HepG2 (cell line): ENCODE data around the gene PSKH1. TPM values are rescaled to one million over a fixed set of nuclear protein-coding genes. Genes with fewer than 3 reads are reported as not detected.

Source experiments
- HMG20A ChIP-seq: IDR thresholded peaks from 2 replicates; pipeline ENCODE4 v1.6.1; 2016; ENCODE audit warnings: borderline replicate concordance
- HNF4G ChIP-seq, 2 experiments: sonication (generic) in 1 of 2; formaldehyde crosslinking in 1 of 2; IDR thresholded peaks; 2 replicates each; pipeline versions ENCODE4 v1.4.0 to v1.6.1; 2011 to 2020; ENCODE audit warnings: borderline replicate concordance in 2 of 2, low read depth in 2 of 2, mild to moderate bottlenecking in 2 of 2, low read length in 1 of 2, missing genetic modification reagents in 1 of 2, moderate library complexity in 1 of 2
- MBD4 ChIP-seq: IDR thresholded peaks from 2 replicates; pipeline ENCODE4 v1.6.1; 2012; ENCODE audit warnings: low read length, inconsistent platforms, borderline replicate concordance
- MBNL3 ChIP-seq: fragments of 250-450 bp; sonication (Bioruptor Pico); conservative IDR thresholded peaks from 2 replicates; pipeline ENCODE4 v1.8.0; 2022; ENCODE audit warnings: mild to moderate bottlenecking, inconsistent platforms
- MTF1 ChIP-seq: sonication (generic); formaldehyde crosslinking; IDR thresholded peaks from 2 replicates; pipeline ENCODE4 v1.5.0; 2020; ENCODE audit warnings: missing genetic modification reagents
- NR2F1 ChIP-seq, 2 experiments: fragments of 450-650 bp in 1 of 2; formaldehyde crosslinking in 1 of 2; IDR thresholded peaks; 2 replicates each; pipeline versions ENCODE4 v1.5.0 to v1.6.1; 2016 to 2020; ENCODE audit warnings: mild to moderate bottlenecking in 1 of 2, missing compliant biosample characterization in 1 of 2, missing genetic modification reagents in 1 of 2, moderate library complexity in 1 of 2
- NRL ChIP-seq: sonication (generic); formaldehyde crosslinking; IDR thresholded peaks from 2 replicates; pipeline ENCODE4 v1.5.0; 2020; ENCODE audit warnings: missing genetic modification reagents, mild to moderate bottlenecking, moderate library complexity, borderline replicate concordance
- SOX5 ChIP-seq: IDR thresholded peaks from 2 replicates; pipeline ENCODE4 v1.6.1; 2016; ENCODE audit warnings: borderline replicate concordance
- ZNF136 ChIP-seq: sonication (generic); formaldehyde crosslinking; IDR thresholded peaks from 2 replicates; pipeline ENCODE4 v1.8.1; 2022; ENCODE audit warnings: low read depth, mild to moderate bottlenecking, moderate library complexity, missing genetic modification reagents
- ZNF225 ChIP-seq: sonication (generic); formaldehyde crosslinking; IDR thresholded peaks from 2 replicates; pipeline ENCODE4 v1.4.0; 2020; ENCODE audit warnings: mild to moderate bottlenecking, missing genetic modification reagents
- ZNF24 ChIP-seq: fragments of 450-650 bp; IDR thresholded peaks from 2 replicates; pipeline ENCODE4 v1.6.1; 2017; ENCODE audit warnings: antibody characterized with exemption, mild to moderate bottlenecking
- ZNF329 ChIP-seq: sonication (generic); formaldehyde crosslinking; IDR thresholded peaks from 2 replicates; pipeline ENCODE4 v1.9.0; 2021; ENCODE audit warnings: low read depth, mild to moderate bottlenecking, missing genetic modification reagents
- ZNF530 ChIP-seq: sonication (generic); formaldehyde crosslinking; IDR thresholded peaks from 2 replicates; pipeline ENCODE4 v1.5.0; 2020; ENCODE audit warnings: low read depth, mild to moderate bottlenecking, missing genetic modification reagents
- ZNF782 ChIP-seq: sonication (generic); formaldehyde crosslinking; IDR thresholded peaks from 2 replicates; pipeline ENCODE4 v1.4.0; 2020; ENCODE audit warnings: missing genetic modification reagents, mild to moderate bottlenecking, borderline replicate concordance
- ZNF891 ChIP-seq: sonication (generic); formaldehyde crosslinking; IDR thresholded peaks from 2 replicates; pipeline ENCODE4 v1.5.0; 2020; ENCODE audit warnings: mild to moderate bottlenecking, missing genetic modification reagents
- ZSCAN20 ChIP-seq: sonication (generic); formaldehyde crosslinking; IDR thresholded peaks from 2 replicates; pipeline ENCODE4 v1.4.0; 2020; ENCODE audit warnings: missing genetic modification reagents, mild to moderate bottlenecking, borderline replicate concordance
- polyA plus RNA-seq, 8 experiments: library from polyadenylated mRNA; depleted of rRNA in 3 of 8; stranded (reverse) in 7 of 8; unstranded in 1 of 8; fragments of >200 nt; fragmentation: Illumina TruSeq in 4 of 8; extraction: Trizol in 4 of 8; gene quantifications; 2 replicates each; pipeline versions ENCODE4 v1.2.1 to v1.2.3, GENCODE V29; 2011 to 2016; ENCODE audit warnings: low read depth in 4 of 8, missing spikeins in 1 of 8, mixed read lengths in 1 of 8; ENCODE audit not compliant: insufficient read depth in 1 of 8
- total RNA-seq, 5 experiments: library from RNA; depleted of rRNA; stranded (reverse); fragments of >200 nt; fragmentation: Illumina TruSeq; extraction: Trizol; gene quantifications; 2 replicates each; pipeline ENCODE4 v1.2.3, GENCODE V29; 2016; ENCODE audit warnings: low read depth in 1 of 5
- TF ChIP-seq, protein P1 (sequence below): sonication (generic); formaldehyde crosslinking; IDR thresholded peaks from 2 replicates; pipeline ENCODE4 v1.8.1; 2023; ENCODE audit warnings: mild to moderate bottlenecking, moderate library complexity, missing genetic modification reagents
- TF ChIP-seq, protein P2 (sequence below): sonication (generic); formaldehyde crosslinking; IDR thresholded peaks from 2 replicates; pipeline ENCODE4 v1.5.1; 2020; ENCODE audit warnings: mild to moderate bottlenecking, missing genetic modification reagents
- TF ChIP-seq, protein P3 (sequence below): sonication (generic); formaldehyde crosslinking; IDR thresholded peaks from 2 replicates; pipeline ENCODE4 v1.8.0; 2022; ENCODE audit warnings: missing genetic modification reagents, mild to moderate bottlenecking, inconsistent platforms, borderline replicate concordance
- TF ChIP-seq, protein P4 (sequence below): IDR thresholded peaks from 2 replicates; pipeline ENCODE4 v1.6.1; 2018; ENCODE audit warnings: missing genetic modification reagents, mild to moderate bottlenecking, missing compliant biosample characterization
- TF ChIP-seq, protein P5 (sequence below): sonication (generic); formaldehyde crosslinking; IDR thresholded peaks from 2 replicates; pipeline ENCODE4 v1.8.0; 2023; ENCODE audit warnings: mild to moderate bottlenecking, missing genetic modification reagents

The PSKH1 gene
- total and polyA plus RNA-seq, 2 of the 13 experiments (the other 11 are each of a cell fraction or from before 2014, with no cell fraction given), result 8.4 to 19.1 TPM

DNA sequence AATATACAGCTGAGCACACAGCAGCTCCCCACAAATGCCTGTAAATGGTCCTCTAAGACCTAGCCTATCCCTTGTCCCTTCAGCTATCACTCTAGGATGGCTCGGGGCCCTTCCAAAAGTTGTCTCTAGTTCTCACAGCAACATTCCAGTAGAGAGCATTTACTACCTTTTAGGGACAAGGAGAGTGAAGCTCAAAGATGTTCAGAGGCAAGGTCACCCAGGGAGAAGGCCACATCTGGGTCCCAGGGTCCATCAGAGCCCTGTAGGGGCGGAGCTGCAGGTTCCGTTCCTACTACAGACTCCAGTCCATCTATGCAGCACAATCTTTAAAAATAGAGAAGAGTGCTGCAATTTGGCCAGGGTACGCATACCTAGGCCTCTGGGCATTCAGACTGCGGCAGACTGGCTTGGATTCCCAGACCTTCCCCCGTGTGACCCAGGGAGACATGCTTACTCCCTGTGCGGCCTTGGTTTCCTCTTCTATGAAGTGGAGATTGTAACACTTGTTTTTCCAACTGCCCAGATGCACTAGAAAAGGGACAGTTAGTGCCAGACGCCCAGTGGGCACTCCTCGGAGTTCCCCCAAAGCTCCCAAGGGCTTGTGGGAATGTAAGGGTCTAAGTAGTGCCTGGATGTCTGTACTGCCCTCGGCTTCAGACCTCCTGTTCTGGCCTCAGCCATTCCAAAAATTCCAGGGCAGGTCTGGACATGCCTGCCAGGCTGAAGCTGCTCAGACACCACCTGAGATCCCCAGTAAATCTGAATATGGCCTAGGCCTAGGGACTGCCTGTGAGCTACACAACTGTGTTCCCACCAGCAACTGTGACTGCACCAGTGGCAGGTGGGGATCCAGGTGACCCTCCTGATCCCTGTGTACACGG, 72.9 kb downstream of the PSKH1 start (continued):
- TF ChIP-seq, protein P1, sequence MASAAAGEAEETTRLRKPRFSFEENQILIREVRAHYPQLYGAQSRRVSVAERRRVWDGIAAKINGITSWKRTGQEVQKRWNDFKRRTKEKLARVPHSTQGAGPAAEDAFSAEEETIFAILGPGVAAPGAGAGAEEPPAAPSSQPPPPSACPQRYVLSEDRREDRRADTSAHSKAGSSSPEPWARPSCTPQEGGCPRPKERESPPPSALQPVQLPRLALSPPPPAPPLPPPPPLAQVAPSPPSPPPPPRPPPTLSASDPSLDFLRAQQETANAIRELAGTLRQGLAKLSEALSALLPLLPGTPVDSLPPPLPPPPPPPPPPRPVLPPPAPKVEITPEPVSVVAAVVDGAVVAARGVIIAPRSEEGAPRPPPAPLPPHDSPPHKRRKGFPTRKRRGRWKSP, result no peak
- TF ChIP-seq MBD4 (no peak), ZNF329 (CRISPR knock-in tag) (no peak), ZNF891 (CRISPR knock-in tag) (no peak), HNF4G (IDR thresholded peaks at IDR 0.05; ENCODE audit: borderline replicate concordance, low read depth, low read length) (no peak), HNF4G (CRISPR knock-in tag; IDR thresholded peaks at IDR 0.05; ENCODE audit: borderline replicate concordance, low read depth) (no peak), MTF1 (CRISPR knock-in tag) (no peak), HMG20A (CRISPR knock-in tag) (no peak), SOX5 (CRISPR knock-in tag) (no peak), ZSCAN20 (CRISPR knock-in tag) (no peak), ZNF24 (no peak), ZNF225 (no peak), NRL (CRISPR knock-in tag) (no peak), NR2F1 (CRISPR knock-in tag; IDR thresholded peaks at IDR 0.05) (no peak), MBNL3 (CRISPR knock-in tag) (no peak), ZNF136 (CRISPR knock-in tag) (no peak), ZNF782 (CRISPR knock-in tag) (no peak), ZNF530 (CRISPR knock-in tag) (no peak)
- TF ChIP-seq, protein P2, sequence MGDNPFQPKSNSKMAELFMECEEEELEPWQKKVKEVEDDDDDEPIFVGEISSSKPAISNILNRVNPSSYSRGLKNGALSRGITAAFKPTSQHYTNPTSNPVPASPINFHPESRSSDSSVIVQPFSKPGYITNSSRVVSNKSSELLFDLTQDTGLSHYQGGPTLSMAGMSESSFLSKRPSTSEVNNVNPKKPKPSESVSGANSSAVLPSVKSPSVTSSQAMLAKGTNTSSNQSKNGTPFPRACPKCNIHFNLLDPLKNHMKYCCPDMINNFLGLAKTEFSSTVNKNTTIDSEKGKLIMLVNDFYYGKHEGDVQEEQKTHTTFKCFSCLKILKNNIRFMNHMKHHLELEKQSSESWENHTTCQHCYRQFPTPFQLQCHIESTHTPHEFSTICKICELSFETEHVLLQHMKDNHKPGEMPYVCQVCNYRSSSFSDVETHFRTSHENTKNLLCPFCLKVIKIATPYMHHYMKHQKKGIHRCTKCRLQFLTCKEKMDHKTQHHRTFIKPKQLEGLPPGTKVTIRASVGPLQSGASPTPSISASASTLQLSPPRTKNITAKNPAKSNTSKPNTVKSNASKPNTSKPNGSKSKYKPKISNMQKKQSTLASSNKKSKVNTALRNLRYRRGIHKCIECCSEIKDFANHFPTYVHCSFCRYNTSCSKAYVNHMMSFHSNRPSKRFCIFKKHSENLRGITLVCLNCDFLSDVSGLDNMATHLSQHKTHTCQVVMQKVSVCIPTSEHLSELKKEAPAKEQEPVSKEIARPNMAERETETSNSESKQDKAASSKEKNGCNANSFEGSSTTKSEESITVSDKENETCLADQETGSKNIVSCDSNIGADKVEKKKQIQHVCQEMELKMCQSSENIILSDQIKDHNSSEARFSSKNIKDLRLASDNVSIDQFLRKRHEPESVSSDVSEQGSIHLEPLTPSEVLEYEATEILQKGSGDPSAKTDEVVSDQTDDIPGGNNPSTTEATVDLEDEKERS, result no peak
- TF ChIP-seq, protein P3, sequence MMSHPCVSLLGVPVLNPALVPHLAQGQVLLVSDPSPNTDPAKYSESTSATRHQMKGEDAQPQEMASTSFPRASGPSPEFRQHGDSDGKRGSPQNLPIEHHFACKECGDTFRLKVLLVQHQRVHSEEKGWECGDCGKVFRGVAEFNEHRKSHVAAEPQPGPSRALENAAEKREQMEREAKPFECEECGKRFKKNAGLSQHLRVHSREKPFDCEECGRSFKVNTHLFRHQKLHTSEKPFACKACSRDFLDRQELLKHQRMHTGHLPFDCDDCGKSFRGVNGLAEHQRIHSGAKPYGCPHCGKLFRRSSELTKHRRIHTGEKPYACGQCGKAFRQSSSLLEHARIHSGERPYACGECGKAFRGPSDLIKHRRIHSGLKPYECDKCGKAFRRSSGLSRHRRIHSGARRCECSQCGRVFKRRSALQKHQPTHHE (CRISPR knock-in tag), result no peak
- TF ChIP-seq, protein P4, sequence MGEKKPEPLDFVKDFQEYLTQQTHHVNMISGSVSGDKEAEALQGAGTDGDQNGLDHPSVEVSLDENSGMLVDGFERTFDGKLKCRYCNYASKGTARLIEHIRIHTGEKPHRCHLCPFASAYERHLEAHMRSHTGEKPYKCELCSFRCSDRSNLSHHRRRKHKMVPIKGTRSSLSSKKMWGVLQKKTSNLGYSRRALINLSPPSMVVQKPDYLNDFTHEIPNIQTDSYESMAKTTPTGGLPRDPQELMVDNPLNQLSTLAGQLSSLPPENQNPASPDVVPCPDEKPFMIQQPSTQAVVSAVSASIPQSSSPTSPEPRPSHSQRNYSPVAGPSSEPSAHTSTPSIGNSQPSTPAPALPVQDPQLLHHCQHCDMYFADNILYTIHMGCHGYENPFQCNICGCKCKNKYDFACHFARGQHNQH (CRISPR knock-in tag), result no peak
- TF ChIP-seq, protein P5, sequence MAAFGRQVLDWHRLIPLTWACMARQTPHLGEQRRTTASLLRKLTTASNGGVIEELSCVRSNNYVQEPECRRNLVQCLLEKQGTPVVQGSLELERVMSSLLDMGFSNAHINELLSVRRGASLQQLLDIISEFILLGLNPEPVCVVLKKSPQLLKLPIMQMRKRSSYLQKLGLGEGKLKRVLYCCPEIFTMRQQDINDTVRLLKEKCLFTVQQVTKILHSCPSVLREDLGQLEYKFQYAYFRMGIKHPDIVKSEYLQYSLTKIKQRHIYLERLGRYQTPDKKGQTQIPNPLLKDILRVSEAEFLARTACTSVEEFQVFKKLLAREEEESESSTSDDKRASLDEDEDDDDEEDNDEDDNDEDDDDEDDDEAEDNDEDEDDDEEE (CRISPR knock-in tag), result 0 out of 2 replicates have a peak, but pooled peaks have one; percentile 4
